Measurements from ENCODE around the gene PARP9.

PARP9 gene

DNA sequence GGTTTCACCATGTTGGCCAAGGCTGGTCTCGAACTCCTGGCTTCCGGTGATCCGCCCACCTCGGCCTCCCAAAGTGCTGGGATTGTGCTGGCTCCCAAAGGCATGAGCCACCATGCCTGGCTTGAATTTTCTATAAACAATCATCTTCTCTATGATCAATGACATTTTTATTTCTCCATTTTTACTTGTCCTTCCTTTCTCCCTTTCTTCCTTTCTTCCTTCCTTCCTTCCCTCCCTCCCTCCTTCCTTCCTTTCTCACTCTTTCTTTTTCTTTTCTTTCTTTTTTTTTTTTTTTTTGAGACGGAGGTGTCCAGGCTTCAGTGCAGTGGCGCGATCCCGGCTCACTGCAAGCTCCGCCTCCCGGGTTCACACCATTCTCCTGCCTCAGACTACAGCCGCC lies 40.8 kb downstream of the PARP9 start:
- H3K4me3 ChIP-seq (ENCODE audit: low read depth, low read length), result no peak overlapping the region
- DNase-seq (ENCODE audit: low read depth), result no peak
- TF ChIP-seq MYC (IDR thresholded peaks at IDR 0.05; ENCODE audit: low read depth, low read length) (no peak), POLR2A (IDR thresholded peaks at IDR 0.05; ENCODE audit: extremely low read depth, insufficient read length) (no peak)
- TF ChIP-seq, protein P1, sequence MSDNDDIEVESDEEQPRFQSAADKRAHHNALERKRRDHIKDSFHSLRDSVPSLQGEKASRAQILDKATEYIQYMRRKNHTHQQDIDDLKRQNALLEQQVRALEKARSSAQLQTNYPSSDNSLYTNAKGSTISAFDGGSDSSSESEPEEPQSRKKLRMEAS (IDR thresholded peaks at IDR 0.05; ENCODE audit: low read depth, low read length), result no peak
- TF ChIP-seq, protein P2, sequence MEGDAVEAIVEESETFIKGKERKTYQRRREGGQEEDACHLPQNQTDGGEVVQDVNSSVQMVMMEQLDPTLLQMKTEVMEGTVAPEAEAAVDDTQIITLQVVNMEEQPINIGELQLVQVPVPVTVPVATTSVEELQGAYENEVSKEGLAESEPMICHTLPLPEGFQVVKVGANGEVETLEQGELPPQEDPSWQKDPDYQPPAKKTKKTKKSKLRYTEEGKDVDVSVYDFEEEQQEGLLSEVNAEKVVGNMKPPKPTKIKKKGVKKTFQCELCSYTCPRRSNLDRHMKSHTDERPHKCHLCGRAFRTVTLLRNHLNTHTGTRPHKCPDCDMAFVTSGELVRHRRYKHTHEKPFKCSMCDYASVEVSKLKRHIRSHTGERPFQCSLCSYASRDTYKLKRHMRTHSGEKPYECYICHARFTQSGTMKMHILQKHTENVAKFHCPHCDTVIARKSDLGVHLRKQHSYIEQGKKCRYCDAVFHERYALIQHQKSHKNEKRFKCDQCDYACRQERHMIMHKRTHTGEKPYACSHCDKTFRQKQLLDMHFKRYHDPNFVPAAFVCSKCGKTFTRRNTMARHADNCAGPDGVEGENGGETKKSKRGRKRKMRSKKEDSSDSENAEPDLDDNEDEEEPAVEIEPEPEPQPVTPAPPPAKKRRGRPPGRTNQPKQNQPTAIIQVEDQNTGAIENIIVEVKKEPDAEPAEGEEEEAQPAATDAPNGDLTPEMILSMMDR (IDR thresholded peaks at IDR 0.05; ENCODE audit: low read depth, low read length), result no peak

DNA sequence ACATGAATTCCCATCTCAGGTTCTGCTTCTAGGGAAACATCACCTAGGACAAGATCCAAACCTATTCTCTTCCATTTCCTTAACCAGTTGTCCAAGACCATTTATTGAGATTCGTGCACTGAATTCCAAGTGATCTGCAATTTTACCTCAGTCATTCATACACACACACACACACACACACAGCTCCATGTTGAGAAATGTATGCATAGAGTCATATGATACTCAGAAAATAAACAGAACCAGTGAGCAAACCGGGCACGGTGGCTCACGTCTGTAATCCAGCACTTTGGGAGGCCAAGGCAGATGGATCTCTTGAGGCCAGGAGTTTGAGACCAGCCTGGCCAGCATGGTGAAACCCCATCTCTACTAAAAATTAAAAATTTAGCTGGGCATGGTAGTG lies 43.2 kb downstream of the PARP9 start:
- no peak overlapping the region for H3K4me3 ChIP-seq (ENCODE audit: low read depth, low read length)
- no peak for DNase-seq (ENCODE audit: low read depth)
- TF ChIP-seq MYC (IDR thresholded peaks at IDR 0.05; ENCODE audit: low read depth, low read length) (no peak), POLR2A (IDR thresholded peaks at IDR 0.05; ENCODE audit: extremely low read depth, insufficient read length) (no peak)
- TF ChIP-seq, protein P1 (IDR thresholded peaks at IDR 0.05; ENCODE audit: low read depth, low read length), result no peak
- TF ChIP-seq, protein P2 (IDR thresholded peaks at IDR 0.05; ENCODE audit: low read depth, low read length), result no peak

DNA sequence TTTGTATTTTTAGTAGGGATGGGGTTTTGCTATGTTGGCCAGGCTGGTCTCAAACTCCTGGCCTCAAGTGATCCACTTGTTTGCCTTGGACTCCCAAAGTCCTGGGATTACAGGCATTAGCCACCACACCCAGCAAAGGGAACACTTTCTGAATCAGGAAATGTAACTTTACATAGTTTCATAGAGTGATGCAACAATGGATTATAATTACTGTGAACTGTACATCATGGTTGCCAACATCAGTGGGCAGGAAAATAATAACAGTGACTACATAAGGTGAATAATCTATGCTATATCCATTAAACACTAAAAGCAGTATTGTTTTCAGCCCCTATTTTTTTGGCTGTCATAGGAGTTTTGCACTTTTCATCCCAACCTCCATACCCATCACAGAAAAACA lies 44.4 kb downstream of the PARP9 start:
- DNase-seq (ENCODE audit: low read depth), result no peak
- no peak overlapping the region for H3K4me3 ChIP-seq (ENCODE audit: low read depth, low read length)
- TF ChIP-seq, protein P2 (IDR thresholded peaks at IDR 0.05; ENCODE audit: low read depth, low read length), result no peak
- TF ChIP-seq MYC (IDR thresholded peaks at IDR 0.05; ENCODE audit: low read depth, low read length), result no peak
- TF ChIP-seq, protein P1 (IDR thresholded peaks at IDR 0.05; ENCODE audit: low read depth, low read length), result no peak
- TF ChIP-seq POLR2A (IDR thresholded peaks at IDR 0.05; ENCODE audit: extremely low read depth, insufficient read length), result no peak

DNA sequence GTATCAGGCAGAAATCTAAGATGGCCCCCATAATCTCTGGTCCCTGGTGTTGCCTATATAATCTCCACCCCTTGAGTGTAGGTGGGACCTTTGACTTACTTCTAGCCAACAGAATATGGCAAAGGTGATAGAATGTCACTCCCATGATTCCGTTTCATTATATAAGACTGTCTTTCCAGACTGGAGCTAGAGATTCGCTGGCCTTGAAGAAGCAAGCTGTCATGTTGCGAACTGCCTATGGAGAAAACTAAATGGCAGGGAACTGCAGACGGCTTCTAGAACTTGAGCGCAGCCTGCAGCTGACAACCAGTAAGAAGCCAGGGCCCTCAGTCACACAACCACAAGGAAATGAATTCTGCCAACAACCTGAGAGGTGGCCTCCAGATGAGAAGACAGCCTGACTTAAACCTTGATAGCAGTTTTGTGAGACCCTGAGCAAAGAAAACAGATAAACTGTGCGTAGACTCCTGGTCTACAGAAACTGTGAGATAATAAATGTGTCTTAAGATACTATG lies 47.2 kb downstream of the PARP9 start:
- no peak for DNase-seq (ENCODE audit: low read depth)
- H3K4me3 ChIP-seq (ENCODE audit: low read depth, low read length), result no peak overlapping the region
- TF ChIP-seq POLR2A (IDR thresholded peaks at IDR 0.05; ENCODE audit: extremely low read depth, insufficient read length) (no peak), MYC (IDR thresholded peaks at IDR 0.05; ENCODE audit: low read depth, low read length) (no peak)
- TF ChIP-seq, protein P1 (IDR thresholded peaks at IDR 0.05; ENCODE audit: low read depth, low read length), result no peak
- TF ChIP-seq, protein P2 (IDR thresholded peaks at IDR 0.05; ENCODE audit: low read depth, low read length), result no peak

DNA sequence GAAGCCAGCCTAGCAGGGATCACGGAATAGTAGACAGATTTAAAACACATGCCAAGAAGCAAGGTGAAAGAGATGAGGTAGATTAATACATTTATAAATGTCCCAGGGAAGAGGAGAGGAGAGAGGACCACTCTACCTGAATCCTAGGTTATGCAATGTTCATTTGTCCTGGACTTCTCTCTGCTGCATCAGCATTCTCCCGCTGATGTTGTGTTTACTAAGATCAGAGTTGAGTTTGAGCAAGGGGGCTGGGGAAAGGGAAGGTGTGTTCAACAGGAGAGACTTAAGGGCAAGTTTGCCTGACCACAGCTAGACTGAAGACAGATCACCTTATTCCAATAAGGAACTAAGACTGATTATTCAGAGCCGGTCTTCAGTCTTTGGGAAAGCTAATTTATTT lies 48.2 kb downstream of the PARP9 start:
- DNase-seq (ENCODE audit: low read depth), result no peak
- TF ChIP-seq, protein P2 (IDR thresholded peaks at IDR 0.05; ENCODE audit: low read depth, low read length), result no peak
- no peak for TF ChIP-seq MYC (IDR thresholded peaks at IDR 0.05; ENCODE audit: low read depth, low read length)
- no peak overlapping the region for H3K4me3 ChIP-seq (ENCODE audit: low read depth, low read length)

DNA sequence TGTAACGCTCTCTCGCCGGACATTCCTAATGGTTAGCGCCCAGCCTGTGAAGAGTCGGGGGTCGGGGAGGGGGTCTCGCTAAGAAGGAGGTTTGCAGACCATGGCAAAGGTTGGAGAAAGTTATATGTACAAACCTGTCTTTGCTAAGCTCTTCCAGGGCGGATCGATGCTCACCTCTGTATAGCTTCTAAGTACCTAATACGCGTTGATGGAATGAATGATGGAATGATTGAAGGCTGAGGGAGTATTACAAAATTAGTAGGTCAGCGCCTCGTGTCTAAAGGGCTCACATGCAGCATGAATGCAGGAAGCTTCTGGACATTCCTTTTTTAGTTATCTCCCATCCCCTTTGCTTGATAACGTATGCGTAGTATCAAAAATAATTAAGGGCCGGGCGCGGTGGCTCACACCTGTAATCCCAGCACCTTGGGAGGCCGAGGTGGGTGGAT lies 49.1 kb downstream of the PARP9 start:
- DNase-seq (ENCODE audit: low read depth), result no peak
- TF ChIP-seq, protein P2 (IDR thresholded peaks at IDR 0.05; ENCODE audit: low read depth, low read length), result no peak
- no peak for TF ChIP-seq POLR2A (IDR thresholded peaks at IDR 0.05; ENCODE audit: extremely low read depth, insufficient read length)
- TF ChIP-seq, protein P1 (IDR thresholded peaks at IDR 0.05; ENCODE audit: low read depth, low read length), result no peak
- TF ChIP-seq MYC (IDR thresholded peaks at IDR 0.05; ENCODE audit: low read depth, low read length), result no peak
- peak overlapping the region; percentile 54 for H3K4me3 ChIP-seq (ENCODE audit: low read depth, low read length)
